ENCODE results near the gene TRIM8. TPM values are rescaled to one million over a fixed set of nuclear protein-coding genes. Genes with fewer than 3 reads are reported as not detected.

The TRIM8 gene
- total RNA-seq, 4 donors from 2014 or later: 91.7 to 128 (median 106) TPM

GRCh38 chr10:102668326-102669107 is 24.2 kb downstream of the TRIM8 start:
- H3K4me3 ChIP-seq (ENCODE audit: low read depth, poor library complexity, severe bottlenecking): no peak overlapping the region
- intact Hi-C loops (cut with DNase I; ENCODE audit: low total_unique reads): no loop called here
- 63 to 76% methylated on average over 10 of the region's 10 CpGs for WGBS, 2 donors
- TF ChIP-seq, protein P1, sequence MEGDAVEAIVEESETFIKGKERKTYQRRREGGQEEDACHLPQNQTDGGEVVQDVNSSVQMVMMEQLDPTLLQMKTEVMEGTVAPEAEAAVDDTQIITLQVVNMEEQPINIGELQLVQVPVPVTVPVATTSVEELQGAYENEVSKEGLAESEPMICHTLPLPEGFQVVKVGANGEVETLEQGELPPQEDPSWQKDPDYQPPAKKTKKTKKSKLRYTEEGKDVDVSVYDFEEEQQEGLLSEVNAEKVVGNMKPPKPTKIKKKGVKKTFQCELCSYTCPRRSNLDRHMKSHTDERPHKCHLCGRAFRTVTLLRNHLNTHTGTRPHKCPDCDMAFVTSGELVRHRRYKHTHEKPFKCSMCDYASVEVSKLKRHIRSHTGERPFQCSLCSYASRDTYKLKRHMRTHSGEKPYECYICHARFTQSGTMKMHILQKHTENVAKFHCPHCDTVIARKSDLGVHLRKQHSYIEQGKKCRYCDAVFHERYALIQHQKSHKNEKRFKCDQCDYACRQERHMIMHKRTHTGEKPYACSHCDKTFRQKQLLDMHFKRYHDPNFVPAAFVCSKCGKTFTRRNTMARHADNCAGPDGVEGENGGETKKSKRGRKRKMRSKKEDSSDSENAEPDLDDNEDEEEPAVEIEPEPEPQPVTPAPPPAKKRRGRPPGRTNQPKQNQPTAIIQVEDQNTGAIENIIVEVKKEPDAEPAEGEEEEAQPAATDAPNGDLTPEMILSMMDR (IDR thresholded peaks at IDR 0.05): no peak
- TF ChIP-seq POLR2A (IDR thresholded peaks at IDR 0.05): no peak
- no peak for DNase-seq (ENCODE audit: low spot score in 2 of 2)

- intact Hi-C loops (cut with DNase I; ENCODE audit: low total_unique reads): no loop called here
- TF ChIP-seq, protein P1 (IDR thresholded peaks at IDR 0.05): no peak
- no peak for TF ChIP-seq POLR2A (IDR thresholded peaks at IDR 0.05)
Measured at GRCh38 chr10:102669206-102670064, 25.2 kb downstream of the TRIM8 start.

DNA sequence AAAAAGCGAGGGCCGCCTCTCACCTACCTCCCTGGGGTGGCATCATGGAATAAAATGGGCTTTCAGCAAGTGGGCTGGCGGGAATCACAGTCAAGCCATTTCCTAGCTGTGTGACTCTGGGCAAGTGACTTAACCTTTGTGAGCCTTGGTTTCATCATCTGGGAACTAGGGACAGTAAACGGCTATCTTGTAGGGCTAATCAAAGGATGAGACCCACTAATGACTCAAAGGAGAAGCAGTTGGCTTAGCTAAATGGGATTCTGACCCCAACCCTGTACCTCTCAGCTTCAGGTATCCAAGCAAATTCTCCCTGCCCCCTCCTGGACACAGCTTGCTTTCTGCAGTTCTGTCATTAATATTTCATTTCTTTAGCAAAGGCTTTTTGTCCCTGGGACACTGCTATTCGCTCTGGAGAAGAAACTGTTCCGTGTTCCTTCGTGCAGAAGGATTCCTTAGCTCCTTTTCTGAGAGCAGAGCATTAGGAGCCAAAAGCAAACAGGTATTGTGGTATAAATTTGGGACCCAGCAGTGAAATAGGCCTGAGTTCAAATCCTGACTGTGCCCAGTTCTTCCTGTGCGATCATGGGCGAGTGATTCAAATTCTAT is 25.9 kb downstream of the TRIM8 start:
- TF ChIP-seq, protein P1 (IDR thresholded peaks at IDR 0.05): no peak
- no peak for TF ChIP-seq POLR2A (IDR thresholded peaks at IDR 0.05)
- no peak overlapping the region for H3K4me3 ChIP-seq (ENCODE audit: low read depth, poor library complexity, severe bottlenecking)
- DNase-seq (ENCODE audit: low spot score in 2 of 2): no peak
- 90 to 97% methylated on average over 9 of the region's 9 CpGs for WGBS, 2 donors
- intact Hi-C loops (cut with DNase I; ENCODE audit: low total_unique reads): no loop called here

More at GRCh38 chr10:102669206-102670064, 25.2 kb downstream of the TRIM8 start:
- H3K4me3 ChIP-seq (ENCODE audit: low read depth, poor library complexity, severe bottlenecking): no peak overlapping the region
- DNase-seq (ENCODE audit: low spot score in 2 of 2): no peak
- 59 to 71% methylated on average over 5 to 7 of the region's 7 CpGs for WGBS, 2 donors

GRCh38 chr10:102670871-102671434 is 26.7 kb downstream of the TRIM8 start:
- no peak for DNase-seq (ENCODE audit: low spot score in 2 of 2)
- intact Hi-C loops (cut with DNase I; ENCODE audit: low total_unique reads): no loop called here
- H3K4me3 ChIP-seq (ENCODE audit: low read depth, poor library complexity, severe bottlenecking): no peak overlapping the region
- 84 to 85% methylated on average over 6 of the region's 6 CpGs for WGBS, 2 donors
- TF ChIP-seq, protein P1 (IDR thresholded peaks at IDR 0.05): no peak
- no peak for TF ChIP-seq POLR2A (IDR thresholded peaks at IDR 0.05)

GRCh38 chr10:102673236-102673818 is 29.0 kb downstream of the TRIM8 start:
- intact Hi-C loops (cut with DNase I; ENCODE audit: low total_unique reads): no loop called here
- WGBS, 2 donors: 68 to 69% methylated on average over 13 of the region's 13 CpGs
- no peak for DNase-seq (ENCODE audit: low spot score in 2 of 2)
- no peak for TF ChIP-seq POLR2A (IDR thresholded peaks at IDR 0.05)
- TF ChIP-seq, protein P1 (IDR thresholded peaks at IDR 0.05): no peak
- H3K4me3 ChIP-seq (ENCODE audit: low read depth, poor library complexity, severe bottlenecking): no peak overlapping the region

Data from lower leg skin (tissue), 4 donors.